Measurements from ENCODE around the gene NAPB. TPM values are rescaled to one million over a fixed set of nuclear protein-coding genes. Genes with fewer than 3 reads are reported as not detected.

NAPB gene
- total RNA-seq, 4 donors from 2014 or later: 10.9 to 16.1 (median 13.6) TPM

GRCh38 chr20:23396950-23397627 lies 24.2 kb downstream of the NAPB start:
- Histone ChIP-seq H3K4me3 (no peak overlapping the region), H3K36me3 (peaks cover 0 to 51% (median 9%) of the 10 kb centered on the region in 3 donors), H3K4me1 (peaks cover 0 to 16% (median 0%) of the 10 kb centered on the region in 4 donors), H3K27me3 (no peaks in the 10 kb centered on the region), H3K27ac (no peak overlapping the region), H3K9me3 (no peaks in the 10 kb centered on the region)
- TF ChIP-seq POLR2A (IDR thresholded peaks at IDR 0.05) (no peak), EP300 (IDR thresholded peaks at IDR 0.05) (no peak), CTCF (IDR thresholded peaks at IDR 0.05) (no peak)
- no peak for DNase-seq (ENCODE audit: low spot score in 2 of 2)
- 61% methylated on average over 6 of the region's 6 CpGs for WGBS, 2 donors

- peaks cover 0 to 62% (median 9%) of the 10 kb centered on the region in 3 donors for H3K36me3 ChIP-seq
- no peak overlapping the region for H3K27ac ChIP-seq
- H3K4me1 ChIP-seq: peaks cover 0 to 16% (median 0%) of the 10 kb centered on the region in 4 donors
- no peak overlapping the region for H3K4me3 ChIP-seq
- no peaks in the 10 kb centered on the region for H3K9me3 ChIP-seq
- no peak for DNase-seq (ENCODE audit: low spot score in 2 of 2)
- TF ChIP-seq POLR2A (IDR thresholded peaks at IDR 0.05) (no peak), EP300 (IDR thresholded peaks at IDR 0.05) (no peak), CTCF (IDR thresholded peaks at IDR 0.05) (no peak)
- no peaks in the 10 kb centered on the region for H3K27me3 ChIP-seq
- 95 to 99% methylated on average over 4 of the region's 4 CpGs for WGBS, 2 donors
Observed at GRCh38 chr20:23393996-23394775, 27.1 kb downstream of the NAPB start.

- 90 to 92% methylated on average over 4 of the region's 4 CpGs for WGBS, 2 donors
- no peak for TF ChIP-seq POLR2A (IDR thresholded peaks at IDR 0.05)
- no peak for TF ChIP-seq CTCF (IDR thresholded peaks at IDR 0.05)
- no peak for TF ChIP-seq EP300 (IDR thresholded peaks at IDR 0.05)
Observed at GRCh38 chr20:23391707-23392310, 29.5 kb downstream of the NAPB start.

GRCh38 chr20:23390091-23390774 lies 31.1 kb downstream of the NAPB start:
- Histone ChIP-seq H3K36me3 (peaks cover 0 to 94% (median 9%) of the 10 kb centered on the region in 3 donors), H3K9me3 (no peaks in the 10 kb centered on the region), H3K4me1 (peaks cover 0 to 4% (median 0%) of the 10 kb centered on the region in 4 donors), H3K27me3 (no peaks in the 10 kb centered on the region), H3K27ac (no peak overlapping the region), H3K4me3 (no peak overlapping the region)
- no peak for TF ChIP-seq CTCF (IDR thresholded peaks at IDR 0.05)
- WGBS, 2 donors: 75 to 91% methylated on average over 1 of the region's 1 CpG
- no peak for DNase-seq (ENCODE audit: low spot score in 2 of 2)

More at GRCh38 chr20:23391707-23392310, 29.5 kb downstream of the NAPB start:
- Histone ChIP-seq H3K27me3 (no peaks in the 10 kb centered on the region), H3K27ac (no peak overlapping the region), H3K4me1 (peaks cover 0 to under 1% (median 0%) of the 10 kb centered on the region in 4 donors), H3K36me3 (peaks cover 0 to 85% (median 9%) of the 10 kb centered on the region in 3 donors), H3K9me3 (no peaks in the 10 kb centered on the region), H3K4me3 (no peak overlapping the region)
- no peak for DNase-seq (ENCODE audit: low spot score in 2 of 2)
